HepG2 (cell line): Measurements from ENCODE around the gene TCERG1L. TPM values are rescaled to one million over a fixed set of nuclear protein-coding genes. Genes with fewer than 3 reads are reported as not detected.

Source experiments
- AGO2 ChIP-seq: fragments of 200-400 bp; formaldehyde crosslinking; optimal IDR thresholded peaks from 2 replicates; pipeline ENCODE3; 2017; ENCODE audit warnings: mild to moderate bottlenecking, low read depth, low read length, moderate library complexity
- ATF1 ChIP-seq: IDR thresholded peaks from 2 replicates; pipeline ENCODE4 v1.6.1; 2016; ENCODE audit warnings: mild to moderate bottlenecking, control low read depth
- CCAR2 ChIP-seq: fragments of 200-400 bp; formaldehyde crosslinking; optimal IDR thresholded peaks from 2 replicates; pipeline ENCODE3; 2018; ENCODE audit warnings: low read depth, mild to moderate bottlenecking, low read length, moderate library complexity
- KAT8 ChIP-seq: IDR thresholded peaks from 2 replicates; pipeline ENCODE4 v1.6.1; 2016; ENCODE audit warnings: missing genetic modification reagents, missing compliant biosample characterization
- NCOR1 ChIP-seq: fragments of 200-600 bp; sonication (generic); IDR thresholded peaks from 2 replicates; pipeline ENCODE4 v1.7.0; 2017; ENCODE audit warnings: antibody characterized with exemption, low read length, borderline replicate concordance
- NFE2L1 ChIP-seq: sonication (generic); formaldehyde crosslinking; IDR thresholded peaks from 2 replicates; pipeline ENCODE4 v1.4.0; 2020; ENCODE audit warnings: missing genetic modification reagents, mild to moderate bottlenecking, borderline replicate concordance
- WIZ ChIP-seq: sonication (generic); formaldehyde crosslinking; IDR thresholded peaks from 2 replicates; pipeline ENCODE4 v1.5.1; 2020; ENCODE audit warnings: mild to moderate bottlenecking, missing genetic modification reagents
- ZNF562 ChIP-seq: sonication (generic); formaldehyde crosslinking; IDR thresholded peaks from 2 replicates; pipeline ENCODE4 v1.8.0; 2022; ENCODE audit warnings: missing genetic modification reagents, borderline replicate concordance
- polyA plus RNA-seq, 8 experiments: library from polyadenylated mRNA; depleted of rRNA in 3 of 8; stranded (reverse) in 7 of 8; unstranded in 1 of 8; fragments of >200 nt; fragmentation: Illumina TruSeq in 4 of 8; extraction: Trizol in 4 of 8; gene quantifications; 2 replicates each; pipeline versions ENCODE4 v1.2.1 to v1.2.3, GENCODE V29; 2011 to 2016; ENCODE audit warnings: low read depth in 4 of 8, missing spikeins in 1 of 8, mixed read lengths in 1 of 8; ENCODE audit not compliant: insufficient read depth in 1 of 8
- total RNA-seq, 5 experiments: library from RNA; depleted of rRNA; stranded (reverse); fragments of >200 nt; fragmentation: Illumina TruSeq; extraction: Trizol; gene quantifications; 2 replicates each; pipeline ENCODE4 v1.2.3, GENCODE V29; 2016; ENCODE audit warnings: low read depth in 1 of 5
- TF ChIP-seq, protein P1 (sequence below): sonication (generic); formaldehyde crosslinking; IDR thresholded peaks from 2 replicates; pipeline ENCODE4 v1.4.0; 2020; ENCODE audit warnings: mild to moderate bottlenecking, missing genetic modification reagents
- TF ChIP-seq, protein P2 (sequence below): sonication (generic); formaldehyde crosslinking; IDR thresholded peaks from 2 replicates; pipeline ENCODE4 v1.4.0; 2020; ENCODE audit warnings: missing genetic modification reagents, borderline replicate concordance
- TF ChIP-seq, protein P3 (sequence below): sonication (generic); formaldehyde crosslinking; IDR thresholded peaks from 2 replicates; pipeline ENCODE4 v1.5.0; 2020; ENCODE audit warnings: missing genetic modification reagents
- TF ChIP-seq, protein P4 (sequence below): IDR thresholded peaks from 2 replicates; pipeline ENCODE4 v1.6.1; 2016; ENCODE audit warnings: missing biosample characterization, missing genetic modification reagents, low read depth
- TF ChIP-seq, protein P5 (sequence below): sonication (generic); formaldehyde crosslinking; IDR thresholded peaks from 2 replicates; pipeline ENCODE4 v1.8.0; 2022; ENCODE audit warnings: mild to moderate bottlenecking, missing genetic modification reagents; ENCODE audit not compliant: insufficient replicate concordance

The TCERG1L gene
- total and polyA plus RNA-seq, 2 of the 13 experiments (the other 11 are each of a cell fraction or from before 2014, with no cell fraction given) = not detected

DNA sequence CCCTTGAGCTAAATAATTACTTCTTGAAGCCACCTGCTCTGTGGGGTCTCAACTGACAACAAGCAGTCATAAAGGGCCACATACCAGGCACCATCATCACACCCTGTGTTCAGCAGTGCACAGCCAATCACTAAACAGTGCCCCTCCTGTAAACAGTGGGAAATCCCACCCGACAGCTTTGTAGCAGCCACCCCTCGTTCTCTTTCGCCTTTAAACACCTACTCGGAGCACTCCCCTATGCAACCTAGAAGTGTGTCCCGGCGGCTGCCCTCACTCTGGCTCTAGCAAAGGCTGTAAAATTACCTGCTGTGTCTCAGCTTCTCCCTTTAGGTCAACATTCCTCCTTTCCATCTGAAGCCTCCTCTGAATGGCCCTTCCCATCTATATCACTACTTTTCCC is 111.9 kb downstream of the TCERG1L start (continued):
- TF ChIP-seq AGO2 = no peak
- TF ChIP-seq, protein P1, sequence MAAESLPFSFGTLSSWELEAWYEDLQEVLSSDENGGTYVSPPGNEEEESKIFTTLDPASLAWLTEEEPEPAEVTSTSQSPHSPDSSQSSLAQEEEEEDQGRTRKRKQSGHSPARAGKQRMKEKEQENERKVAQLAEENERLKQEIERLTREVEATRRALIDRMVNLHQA (CRISPR knock-in tag) = no peak
- no peak for TF ChIP-seq NCOR1
- TF ChIP-seq ZNF562 (CRISPR knock-in tag) = no peak
- no peak for TF ChIP-seq KAT8
- no peak for TF ChIP-seq CCAR2
- TF ChIP-seq, protein P2, sequence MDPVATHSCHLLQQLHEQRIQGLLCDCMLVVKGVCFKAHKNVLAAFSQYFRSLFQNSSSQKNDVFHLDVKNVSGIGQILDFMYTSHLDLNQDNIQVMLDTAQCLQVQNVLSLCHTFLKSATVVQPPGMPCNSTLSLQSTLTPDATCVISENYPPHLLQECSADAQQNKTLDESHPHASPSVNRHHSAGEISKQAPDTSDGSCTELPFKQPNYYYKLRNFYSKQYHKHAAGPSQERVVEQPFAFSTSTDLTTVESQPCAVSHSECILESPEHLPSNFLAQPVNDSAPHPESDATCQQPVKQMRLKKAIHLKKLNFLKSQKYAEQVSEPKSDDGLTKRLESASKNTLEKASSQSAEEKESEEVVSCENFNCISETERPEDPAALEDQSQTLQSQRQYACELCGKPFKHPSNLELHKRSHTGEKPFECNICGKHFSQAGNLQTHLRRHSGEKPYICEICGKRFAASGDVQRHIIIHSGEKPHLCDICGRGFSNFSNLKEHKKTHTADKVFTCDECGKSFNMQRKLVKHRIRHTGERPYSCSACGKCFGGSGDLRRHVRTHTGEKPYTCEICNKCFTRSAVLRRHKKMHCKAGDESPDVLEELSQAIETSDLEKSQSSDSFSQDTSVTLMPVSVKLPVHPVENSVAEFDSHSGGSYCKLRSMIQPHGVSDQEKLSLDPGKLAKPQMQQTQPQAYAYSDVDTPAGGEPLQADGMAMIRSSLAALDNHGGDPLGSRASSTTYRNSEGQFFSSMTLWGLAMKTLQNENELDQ (CRISPR knock-in tag) = no peak
- TF ChIP-seq, protein P3, sequence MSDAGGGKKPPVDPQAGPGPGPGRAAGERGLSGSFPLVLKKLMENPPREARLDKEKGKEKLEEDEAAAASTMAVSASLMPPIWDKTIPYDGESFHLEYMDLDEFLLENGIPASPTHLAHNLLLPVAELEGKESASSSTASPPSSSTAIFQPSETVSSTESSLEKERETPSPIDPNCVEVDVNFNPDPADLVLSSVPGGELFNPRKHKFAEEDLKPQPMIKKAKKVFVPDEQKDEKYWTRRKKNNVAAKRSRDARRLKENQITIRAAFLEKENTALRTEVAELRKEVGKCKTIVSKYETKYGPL (CRISPR knock-in tag) = no peak
- TF ChIP-seq, protein P4, sequence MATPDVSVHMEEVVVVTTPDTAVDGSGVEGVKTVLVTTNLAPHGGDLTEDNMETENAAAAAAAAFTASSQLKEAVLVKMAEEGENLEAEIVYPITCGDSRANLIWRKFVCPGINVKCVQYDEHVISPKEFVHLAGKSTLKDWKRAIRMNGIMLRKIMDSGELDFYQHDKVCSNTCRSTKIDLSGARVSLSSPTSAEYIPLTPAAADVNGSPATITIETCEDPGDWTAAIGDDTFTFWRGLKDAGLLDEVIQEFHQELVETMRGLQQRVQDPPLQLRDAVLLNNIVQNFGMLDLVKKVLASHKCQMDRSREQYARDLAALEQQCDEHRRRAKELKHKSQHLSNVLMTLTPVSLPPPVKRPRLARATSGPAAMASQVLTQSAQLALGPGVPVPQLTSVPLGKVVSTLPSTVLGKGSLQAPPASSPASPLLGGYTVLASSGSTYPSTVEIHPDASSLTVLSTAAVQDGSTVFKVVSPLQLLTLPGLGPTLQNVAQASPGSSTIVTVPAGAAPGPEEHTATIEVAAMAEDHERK (CRISPR knock-in tag) = no peak
- TF ChIP-seq WIZ (CRISPR knock-in tag) = no peak
- no peak for TF ChIP-seq ATF1 (CRISPR knock-in tag)
- TF ChIP-seq, protein P5, sequence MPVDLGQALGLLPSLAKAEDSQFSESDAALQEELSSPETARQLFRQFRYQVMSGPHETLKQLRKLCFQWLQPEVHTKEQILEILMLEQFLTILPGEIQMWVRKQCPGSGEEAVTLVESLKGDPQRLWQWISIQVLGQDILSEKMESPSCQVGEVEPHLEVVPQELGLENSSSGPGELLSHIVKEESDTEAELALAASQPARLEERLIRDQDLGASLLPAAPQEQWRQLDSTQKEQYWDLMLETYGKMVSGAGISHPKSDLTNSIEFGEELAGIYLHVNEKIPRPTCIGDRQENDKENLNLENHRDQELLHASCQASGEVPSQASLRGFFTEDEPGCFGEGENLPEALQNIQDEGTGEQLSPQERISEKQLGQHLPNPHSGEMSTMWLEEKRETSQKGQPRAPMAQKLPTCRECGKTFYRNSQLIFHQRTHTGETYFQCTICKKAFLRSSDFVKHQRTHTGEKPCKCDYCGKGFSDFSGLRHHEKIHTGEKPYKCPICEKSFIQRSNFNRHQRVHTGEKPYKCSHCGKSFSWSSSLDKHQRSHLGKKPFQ (CRISPR knock-in tag) = no peak
- no peak for TF ChIP-seq NFE2L1
